Measurements from ENCODE around the gene PLCXD3.
"Not testable (repeated sequence)": the region's sequence is repeated elsewhere in the genome, so short reads cannot be mapped to it uniquely, and the experiment has no call there.

The PLCXD3 gene

DNA sequence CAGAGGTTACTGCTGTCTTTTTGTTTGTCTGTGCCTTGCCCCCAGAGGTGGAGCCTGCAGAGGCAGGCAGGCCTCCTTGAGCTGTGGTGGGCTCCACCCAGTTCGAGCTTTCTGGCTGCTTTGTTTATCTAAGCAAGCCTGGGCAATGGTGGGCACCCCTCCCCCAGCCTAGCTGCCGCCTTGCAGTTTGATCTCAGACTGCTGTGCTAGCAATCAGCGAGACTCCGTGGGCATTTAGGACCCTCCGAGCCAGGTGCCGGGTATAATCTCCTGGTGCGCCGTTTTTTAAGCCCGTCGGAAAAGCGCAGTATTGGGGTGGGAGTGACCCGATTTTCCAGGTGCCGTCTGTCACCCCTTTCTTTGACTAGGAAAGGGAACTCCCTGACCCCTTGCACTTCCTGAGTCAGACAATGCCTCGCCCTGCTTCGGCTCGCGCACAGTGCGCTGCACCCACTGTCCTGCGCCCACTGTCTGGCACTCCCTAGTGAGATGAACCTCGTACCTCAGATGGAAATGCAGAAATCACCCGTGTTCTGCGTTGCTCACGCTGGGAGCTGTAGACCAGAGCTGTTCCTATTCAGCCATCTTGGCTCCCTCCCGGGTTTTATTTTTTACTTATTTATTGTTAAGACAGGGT lies 16.8 kb downstream of the PLCXD3 start:
- DNase-seq (ENCODE audit: low read depth in 2 of 2), result not testable (repeated sequence)

GRCh38 chr5:41485533-41485932 lies 24.9 kb downstream of the PLCXD3 start:
- no peak for DNase-seq (ENCODE audit: low read depth in 2 of 2)

DNA sequence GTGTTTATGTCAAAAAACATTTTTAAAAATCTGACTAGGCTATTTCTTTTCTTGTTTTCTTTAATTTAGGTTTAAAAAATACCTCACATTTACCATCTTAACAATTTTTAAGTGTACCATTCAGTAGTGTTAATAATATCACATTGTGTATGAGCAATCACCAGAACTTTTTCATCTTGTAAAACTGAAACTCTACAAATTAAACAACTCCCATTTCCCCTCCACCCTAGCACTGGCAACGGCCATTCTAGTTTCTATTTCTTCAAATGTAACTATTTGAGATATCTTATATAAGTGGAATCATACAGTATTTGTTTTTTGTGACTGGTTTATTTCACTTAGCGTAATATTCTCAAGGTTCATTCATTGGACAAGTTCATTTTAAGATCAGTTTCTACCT lies 27.7 kb downstream of the PLCXD3 start:
- DNase-seq (ENCODE audit: low read depth in 2 of 2), result no peak

- no peak for DNase-seq (ENCODE audit: low read depth in 2 of 2)
These were observed 28.2 kb downstream of the PLCXD3 start for GRCh38 chr5:41482173-41482572.

GRCh38 chr5:41471571-41472208 lies 38.7 kb downstream of the PLCXD3 start:
- not testable (repeated sequence) for DNase-seq (ENCODE audit: low read depth in 2 of 2)

- no peak for DNase-seq (ENCODE audit: low read depth in 2 of 2)
These were observed 44.8 kb downstream of the PLCXD3 start for GRCh38 chr5:41465493-41466171.

- no peak for DNase-seq (ENCODE audit: low read depth in 2 of 2)
These were observed 50.8 kb downstream of the PLCXD3 start for GRCh38 chr5:41459557-41459956.

- no peak for DNase-seq (ENCODE audit: low read depth in 2 of 2)
These were observed 53.3 kb downstream of the PLCXD3 start for GRCh38 chr5:41457094-41457493.

GRCh38 chr5:41452506-41452905 lies 57.9 kb downstream of the PLCXD3 start:
- DNase-seq (ENCODE audit: low read depth in 2 of 2), result no peak

- no peak for DNase-seq (ENCODE audit: low read depth in 2 of 2)
These were observed 62.5 kb downstream of the PLCXD3 start for GRCh38 chr5:41447650-41448510.

- DNase-seq (ENCODE audit: low read depth in 2 of 2), result no peak
These were observed 64.4 kb downstream of the PLCXD3 start for GRCh38 chr5:41445937-41446563.

DNA sequence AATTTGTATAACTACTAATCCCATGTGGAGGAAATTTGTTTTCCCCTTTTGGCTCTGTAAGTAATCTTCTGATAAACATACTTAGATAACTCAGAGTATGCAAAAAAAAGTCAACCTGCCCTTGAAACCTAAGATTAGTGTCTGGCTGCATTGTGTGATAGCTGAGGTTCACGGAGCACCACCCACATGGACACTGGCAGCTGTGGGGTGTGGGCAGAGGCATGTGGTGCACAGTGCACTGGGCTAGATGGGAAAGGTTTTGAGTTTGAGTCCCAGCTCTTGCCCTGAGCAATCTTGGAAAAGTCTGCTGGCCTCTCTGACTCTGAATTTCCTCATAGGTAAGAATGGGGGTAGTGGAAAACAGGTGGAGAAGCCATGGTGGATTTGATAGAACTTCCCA lies 75.1 kb downstream of the PLCXD3 start:
- no peak for DNase-seq (ENCODE audit: low read depth in 2 of 2)

DNA sequence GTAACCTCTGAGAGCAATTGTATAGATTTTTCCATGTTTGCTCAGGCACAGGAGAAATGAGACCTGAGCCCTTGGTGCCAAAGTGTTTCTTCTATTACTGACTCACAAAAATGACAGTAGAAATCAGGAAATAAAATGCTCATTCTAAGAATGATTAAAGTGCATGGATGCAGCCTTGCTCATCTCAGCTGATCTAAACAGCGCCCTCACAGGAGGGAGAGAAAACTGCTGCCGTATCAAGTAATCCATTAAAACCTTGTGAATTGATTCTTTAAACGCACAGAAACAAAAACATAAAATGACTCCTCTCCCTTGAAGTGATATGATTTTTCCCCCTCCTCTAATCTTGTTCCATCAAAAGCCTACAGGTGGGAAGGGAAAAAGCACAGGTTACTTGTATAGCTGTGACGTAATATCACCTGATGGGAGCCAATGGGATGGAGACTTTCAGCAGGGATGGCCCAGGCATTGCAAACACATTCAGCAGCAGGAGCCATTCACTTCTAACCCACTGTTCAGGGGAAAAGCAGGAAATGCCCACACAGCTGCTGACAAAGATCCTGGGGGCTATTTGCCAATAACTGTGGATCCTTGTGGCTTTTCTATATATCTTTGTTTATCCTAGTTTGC lies 76.7 kb downstream of the PLCXD3 start:
- no peak for DNase-seq (ENCODE audit: low read depth in 2 of 2)

DNA sequence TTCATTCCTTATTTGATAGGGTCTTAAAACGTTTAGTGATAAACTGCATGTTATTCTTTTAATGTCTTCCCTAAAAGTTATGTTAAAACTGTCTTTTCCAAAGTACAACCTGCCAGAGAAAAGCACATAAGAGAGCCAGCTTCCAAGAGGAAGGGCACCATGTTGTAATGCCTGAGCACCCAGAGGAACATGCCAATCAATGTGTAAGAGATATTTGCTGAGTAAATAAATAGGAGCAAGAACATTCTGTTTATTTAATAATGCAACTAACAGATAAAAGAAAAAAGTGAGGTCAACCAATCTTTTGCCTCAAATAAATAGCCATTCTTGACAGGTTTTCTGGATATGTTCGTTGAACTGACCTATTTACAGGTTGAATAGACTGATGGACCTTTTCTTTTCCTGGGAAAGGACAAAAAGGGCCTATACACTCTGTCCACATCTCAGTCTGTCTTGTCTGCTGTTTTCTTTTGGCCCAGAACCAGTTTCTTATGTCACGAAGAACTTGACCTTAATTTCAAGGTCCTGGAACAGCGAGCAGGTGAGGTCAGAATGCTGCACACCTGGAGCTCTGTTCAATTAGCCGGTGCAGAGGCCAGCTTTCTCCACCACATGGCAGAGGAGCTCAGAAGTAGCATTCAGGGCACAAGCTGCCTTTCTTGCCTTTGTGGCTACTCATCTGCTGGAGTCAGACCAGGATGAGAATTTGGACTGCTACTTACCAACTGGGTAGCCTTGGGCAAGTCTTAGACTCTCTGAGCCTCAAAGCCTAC lies 77.7 kb downstream of the PLCXD3 start:
- no peak for DNase-seq (ENCODE audit: low read depth in 2 of 2)

DNA sequence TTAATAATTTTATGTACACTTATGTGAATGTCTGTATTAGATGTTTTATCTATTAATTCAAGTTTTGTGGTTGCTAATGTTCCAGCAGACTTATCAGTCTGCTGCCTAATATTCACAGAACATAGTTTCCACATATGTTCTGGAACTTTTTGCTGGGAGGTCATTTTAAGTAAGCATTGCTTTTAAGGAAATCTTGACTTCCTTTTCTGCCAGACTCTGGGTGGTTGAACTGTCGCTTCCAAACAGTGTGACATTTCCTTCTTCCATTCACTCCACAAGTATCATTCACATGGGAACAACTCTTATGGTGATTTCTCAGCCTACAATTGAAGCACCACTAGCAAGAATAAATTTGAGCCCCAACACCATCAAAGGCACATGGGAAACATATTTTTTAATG lies 82.9 kb downstream of the PLCXD3 start:
- no peak for DNase-seq (ENCODE audit: low read depth in 2 of 2)

DNA sequence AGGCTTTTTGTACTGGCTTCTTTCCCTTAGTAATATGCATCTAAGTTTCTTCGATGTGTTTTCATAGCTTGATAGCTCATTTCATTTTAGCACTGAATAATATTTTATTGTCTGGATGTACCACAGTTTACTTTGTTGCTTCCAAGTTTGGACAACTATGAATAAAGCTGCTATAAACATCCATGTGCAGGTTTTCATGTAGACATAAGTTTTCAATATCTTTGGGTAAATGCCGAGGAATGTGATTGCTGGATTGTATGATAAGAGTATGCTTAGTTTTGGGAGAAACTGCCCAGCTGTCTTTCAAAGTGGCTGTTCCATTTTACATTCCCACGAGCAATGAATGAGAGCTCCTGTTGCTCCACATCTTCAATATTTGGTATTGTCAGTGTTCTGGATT lies 84.7 kb downstream of the PLCXD3 start:
- no peak for DNase-seq (ENCODE audit: low read depth in 2 of 2)

GRCh38 chr5:41420492-41421067 lies 89.8 kb downstream of the PLCXD3 start:
- DNase-seq (ENCODE audit: low read depth in 2 of 2), result no peak

GRCh38 chr5:41418220-41419031 lies 92.0 kb downstream of the PLCXD3 start:
- no peak for DNase-seq (ENCODE audit: low read depth in 2 of 2)

DNA sequence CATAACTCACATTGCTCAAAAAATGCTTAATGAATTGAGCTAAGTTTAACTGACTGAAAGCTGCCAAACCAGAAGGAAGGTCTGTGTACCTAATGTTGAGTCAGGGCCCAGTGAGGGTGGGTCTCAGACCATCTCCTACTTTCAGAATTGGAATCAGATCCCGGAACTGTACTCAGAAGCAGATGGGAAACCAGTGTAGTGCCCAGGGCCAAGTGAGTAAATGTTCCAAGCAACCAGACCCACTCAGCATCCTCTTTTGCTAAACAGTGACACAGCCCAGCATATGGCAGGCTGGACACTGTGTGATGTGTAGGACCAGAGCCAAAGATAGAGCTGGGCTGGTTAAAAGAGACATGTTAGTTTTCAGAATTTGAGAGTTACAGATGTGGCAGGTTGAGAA lies 94.1 kb downstream of the PLCXD3 start:
- no peak for DNase-seq (ENCODE audit: low read depth in 2 of 2)
